Duodenal mucosa (tissue), 2 donors: ENCODE measurements around the gene ARPP19.

Experiments
- H3K27ac ChIP-seq: one replicate; pipeline ENCODE4 v1.7.0; 2013; ENCODE audit warnings: low read depth, low read length
- H3K27me3 ChIP-seq, 2 donors: one replicate each; pipeline ENCODE4 v1.7.0; 2013; ENCODE audit warnings: low read length in 2 of 2, control low read depth in 1 of 2; ENCODE audit not compliant: insufficient read depth in 2 of 2, control insufficient read depth in 1 of 2
- H3K36me3 ChIP-seq, 2 donors: one replicate each; pipeline ENCODE4 v1.7.0; 2013; ENCODE audit warnings: low read length in 2 of 2, control low read depth in 1 of 2; ENCODE audit not compliant: insufficient read depth in 2 of 2, control insufficient read depth in 1 of 2
- H3K4me1 ChIP-seq, 2 donors: one replicate each; pipeline ENCODE4 v1.7.0; 2013; ENCODE audit warnings: low read length in 2 of 2, control low read depth in 1 of 2; ENCODE audit not compliant: insufficient read depth in 2 of 2, control insufficient read depth in 1 of 2
- H3K4me3 ChIP-seq, 2 donors: one replicate each; pipeline ENCODE4 v1.7.0; 2013; ENCODE audit warnings: low read length in 2 of 2, low read depth in 1 of 2
- H3K9ac ChIP-seq, 2 donors: one replicate each; pipeline ENCODE4 v1.7.0; 2013; ENCODE audit warnings: low read length in 2 of 2, low read depth in 1 of 2
- H3K9me3 ChIP-seq, 2 donors: one replicate each; pipeline ENCODE4 v1.7.0; 2013; ENCODE audit warnings: low read length in 2 of 2, control low read depth in 1 of 2; ENCODE audit not compliant: control insufficient read depth in 1 of 2

The ARPP19 gene

GRCh38 chr15:52499506-52499905 is 69.3 kb downstream of the ARPP19 start:
- no peak overlapping the region for H3K4me3 ChIP-seq
- no peaks in the 10 kb centered on the region for H3K9me3 ChIP-seq
- H3K4me1 ChIP-seq, result no peaks in the 10 kb centered on the region
- H3K27me3 ChIP-seq, result no peaks in the 10 kb centered on the region
- H3K27ac ChIP-seq, result no peak overlapping the region
- H3K9ac ChIP-seq, result no peak overlapping the region
- no peaks in the 10 kb centered on the region for H3K36me3 ChIP-seq

- Histone ChIP-seq H3K27me3 (no peaks in the 10 kb centered on the region), H3K27ac (no peak overlapping the region), H3K36me3 (no peaks in the 10 kb centered on the region), H3K4me3 (no peak overlapping the region), H3K9ac (no peak overlapping the region), H3K9me3 (no peaks in the 10 kb centered on the region), H3K4me1 (no peaks in the 10 kb centered on the region)
These were observed 70.1 kb downstream of the ARPP19 start for GRCh38 chr15:52498706-52499105.
